Cardiac fibroblast (primary cell): ENCODE data around the gene TMEM53.

Experiments used
- DNase-seq, 2 donors: peaks; one replicate each; pipeline versions ENCODE4 v3.0.0 to v3.0.0-alpha.2; 2010; ENCODE audit warnings: low read depth in 2 of 2
- H3K4me3 ChIP-seq, 2 donors: replicated peaks in 1 of 2; 1 replicate in 1 of 2; 2 replicates in 1 of 2; pipeline ENCODE4 v1.5.1; 2011; ENCODE audit warnings: low read depth in 2 of 2, low read length in 2 of 2, mild to moderate bottlenecking in 2 of 2, moderate library complexity in 1 of 2
- CTCF ChIP-seq: IDR thresholded peaks from one replicate; pipeline ENCODE4 v1.5.1; 2011; ENCODE audit warnings: low read depth, mild to moderate bottlenecking, low read length, inconsistent platforms

The TMEM53 gene

DNA sequence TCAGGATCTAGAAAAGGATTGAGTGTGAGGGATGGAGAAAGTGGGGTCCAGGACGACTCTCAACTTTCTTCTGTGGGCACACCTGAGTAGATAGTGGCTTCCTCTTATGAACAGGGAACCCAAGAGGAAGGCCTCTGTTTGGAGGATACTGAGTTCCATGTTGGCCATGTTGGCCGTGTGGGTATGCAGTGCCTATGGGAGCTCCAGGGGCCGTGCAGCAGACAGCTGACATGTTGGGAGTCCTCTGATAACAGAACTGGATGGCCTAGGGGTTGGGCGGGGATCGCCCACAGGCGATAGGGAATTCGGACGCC, 43.0 kb downstream of the TMEM53 start:
- DNase-seq = no peak
- TF ChIP-seq CTCF = no peak
- peak overlapping the region; percentile 56 to 69 for H3K4me3 ChIP-seq

DNA sequence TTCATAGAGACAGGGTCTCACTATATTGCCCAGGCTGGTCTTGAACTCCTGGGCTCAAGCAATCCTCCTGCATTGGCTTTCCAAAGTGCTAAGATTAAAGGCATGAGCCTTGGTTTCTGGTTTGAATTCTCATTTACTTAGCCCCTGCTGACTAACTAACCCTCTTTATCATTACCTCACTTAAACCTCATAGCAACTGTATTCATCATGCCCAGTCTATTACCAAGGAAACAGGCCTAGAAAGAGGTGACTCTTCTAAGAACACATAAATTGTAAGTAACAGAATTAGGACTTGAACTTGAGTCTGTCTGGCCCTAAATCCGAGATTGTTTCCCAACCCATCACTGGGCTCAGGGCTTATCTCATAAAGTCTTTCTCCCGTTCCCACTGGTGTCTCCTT, 44.2 kb downstream of the TMEM53 start:
- peak; percentile 9 to 67 for DNase-seq
- H3K4me3 ChIP-seq = no peak overlapping the region

GRCh38 chr1:44628962-44629756, 45.1 kb downstream of the TMEM53 start:
- peak; percentile 75 to 94 for DNase-seq
- TF ChIP-seq CTCF = no peak
- no peak overlapping the region for H3K4me3 ChIP-seq

More for the DNA sequence above, 44.2 kb downstream of the TMEM53 start:
- no peak for TF ChIP-seq CTCF

DNA sequence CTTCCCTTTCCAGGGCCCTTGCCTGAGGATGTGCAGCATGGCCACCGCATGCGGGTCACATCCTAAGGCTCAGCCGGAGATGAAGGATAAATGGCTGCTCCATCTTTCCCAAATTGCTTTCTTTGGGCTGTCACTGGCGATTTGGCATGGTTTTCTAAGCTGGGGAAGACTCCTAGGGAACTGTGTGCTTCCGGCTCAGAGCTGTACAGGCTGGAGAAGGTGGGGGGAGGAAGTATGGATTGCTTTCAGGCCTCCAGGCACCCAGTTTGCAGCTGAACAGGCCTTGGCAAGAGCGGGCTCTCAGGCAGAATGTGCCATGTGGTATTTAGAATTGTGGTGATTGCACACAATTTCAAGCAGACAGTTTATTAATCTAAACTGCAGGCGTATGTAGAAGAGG, 48.9 kb downstream of the TMEM53 start:
- H3K4me3 ChIP-seq = no peak overlapping the region
- no peak for DNase-seq
- no peak for TF ChIP-seq CTCF

DNA sequence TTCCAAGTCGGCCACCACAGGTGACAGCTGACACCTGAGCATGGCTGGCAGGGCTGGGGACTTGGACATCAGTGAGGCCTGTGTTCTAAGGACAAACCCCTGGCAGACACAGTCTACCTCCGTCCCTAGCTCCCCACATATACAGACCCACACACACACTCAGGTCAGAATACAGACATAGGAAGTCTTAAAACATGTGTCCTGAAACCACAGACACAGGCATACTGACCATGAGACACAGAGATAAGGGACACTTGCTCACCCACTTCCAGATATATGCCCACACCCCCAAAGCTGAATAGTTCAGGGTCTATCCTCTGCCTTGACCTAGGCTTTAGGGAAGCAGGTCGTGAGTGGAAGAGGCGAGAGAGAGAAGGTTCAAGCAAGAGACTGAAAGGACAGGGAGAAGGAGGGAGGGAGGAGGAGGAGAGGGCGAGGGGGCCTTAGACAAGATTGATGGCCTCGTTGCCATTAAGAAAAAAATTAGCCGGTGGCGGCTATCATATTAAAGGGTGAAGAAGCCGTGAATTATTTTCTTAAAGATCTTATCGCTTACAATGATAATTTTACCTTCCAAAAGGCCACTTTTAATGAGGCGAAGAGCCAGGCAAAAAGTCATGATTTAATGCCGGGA, 49.9 kb downstream of the TMEM53 start:
- TF ChIP-seq CTCF = no peak
- DNase-seq = no peak
- no peak overlapping the region for H3K4me3 ChIP-seq

DNA sequence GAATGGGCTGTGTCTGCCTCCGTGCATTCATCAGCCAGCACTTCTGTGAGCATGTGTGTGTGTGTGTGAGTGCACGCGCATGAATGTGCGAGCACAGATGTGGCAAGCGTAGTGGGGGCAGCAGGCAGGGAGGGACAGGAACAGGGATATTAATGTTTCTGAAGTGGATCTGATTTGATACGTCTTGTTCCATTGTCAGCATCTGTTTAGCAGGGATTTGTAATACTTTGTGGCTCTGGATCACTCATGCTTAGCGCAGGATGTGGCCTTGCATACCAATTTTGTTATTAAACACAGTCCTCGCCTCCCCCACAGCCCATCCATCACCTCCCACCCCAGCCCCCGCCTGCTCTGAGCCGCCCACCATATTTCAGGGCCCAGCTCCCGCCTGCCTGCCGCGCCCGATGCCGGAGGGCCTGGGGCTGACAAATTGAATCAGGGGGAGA, 52.4 kb downstream of the TMEM53 start:
- no peak for DNase-seq
- H3K4me3 ChIP-seq = no peak overlapping the region
- TF ChIP-seq CTCF = no peak

DNA sequence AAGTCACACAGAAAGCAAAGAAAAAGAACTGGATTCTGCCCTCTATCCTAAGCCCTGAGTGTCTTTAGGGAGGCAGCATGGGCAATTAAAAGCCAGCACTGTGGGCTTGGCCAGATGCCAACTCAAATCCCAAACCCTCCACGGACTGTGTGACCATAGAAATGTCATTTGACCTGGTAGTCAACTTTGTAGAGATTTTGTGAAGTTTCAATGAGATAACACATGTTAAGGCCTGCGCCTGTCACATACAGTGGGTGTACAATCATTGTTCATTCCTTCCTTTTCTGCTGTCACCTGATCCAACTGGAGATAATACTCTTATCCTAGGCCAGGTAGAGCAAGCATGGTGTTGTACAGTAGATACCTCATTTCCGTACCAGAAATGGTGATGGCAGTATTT, 54.2 kb downstream of the TMEM53 start:
- no peak for DNase-seq
- no peak overlapping the region for H3K4me3 ChIP-seq
- TF ChIP-seq CTCF = no peak
